ENCODE data around the gene ZNF664.

Gene ZNF664

GRCh38 chr12:123972457-123973401 lies at the start of gene ZNF664, which contains the start of gene CCDC92:
Gene ZNF664 (plus strand): TSS chr12:123973215. CDS start chr12:124012145, 38,930 bp downstream.
Gene CCDC92 (minus strand): TSS chr12:123972831. CDS start chr12:123944305, 28,526 bp downstream.
- DNase-seq (ENCODE audit: low spot score), result peak; percentile 100

- no peak for DNase-seq (ENCODE audit: low spot score)
Observed at GRCh38 chr12:123923927-123924326, 49.1 kb upstream of the ZNF664 start.

DNA sequence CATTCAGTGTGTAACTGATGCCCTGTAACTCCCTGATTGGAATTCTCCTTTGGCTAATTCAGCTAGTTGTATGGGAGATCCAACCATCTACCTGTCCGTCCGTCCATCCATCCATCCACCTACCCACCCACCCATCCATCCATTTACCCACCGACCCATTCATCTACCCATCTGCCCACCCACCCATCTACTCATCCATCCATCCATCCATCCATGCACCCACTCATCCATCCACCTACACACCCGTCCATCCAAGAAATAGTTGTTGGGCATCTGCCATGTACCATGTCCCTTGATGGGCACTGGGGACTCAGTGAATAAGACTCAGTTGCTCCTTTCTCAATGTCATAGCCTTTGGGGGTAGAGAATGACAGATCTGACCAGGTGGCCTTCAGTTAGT lies 48.5 kb upstream of the ZNF664 start:
- no peak for DNase-seq (ENCODE audit: low spot score)

- DNase-seq (ENCODE audit: low spot score), result no peak
Observed at GRCh38 chr12:123928274-123928865, 44.6 kb upstream of the ZNF664 start.

DNA sequence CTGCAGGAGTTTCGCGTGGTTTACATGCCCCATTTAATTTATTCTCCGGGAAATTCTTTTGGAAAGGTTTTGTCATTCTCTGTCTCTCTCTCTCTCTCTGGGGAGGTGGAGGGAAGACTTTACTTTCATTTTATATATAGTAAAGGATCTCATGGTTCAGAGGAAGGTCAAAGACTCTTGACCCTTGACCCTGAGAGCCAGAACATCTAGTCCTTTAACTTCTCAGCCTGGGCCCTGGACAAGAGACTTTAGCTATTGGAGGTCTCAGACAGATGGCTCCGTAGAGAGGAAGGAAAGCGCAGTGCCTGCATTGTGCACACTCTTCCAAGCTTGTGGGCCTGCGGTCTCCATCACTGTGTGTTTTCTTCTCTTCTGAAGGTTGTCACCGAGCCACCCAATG lies 44.1 kb upstream of the ZNF664 start:
- DNase-seq (ENCODE audit: low spot score), result no peak

GRCh38 chr12:123929946-123930583 lies 43.0 kb upstream of the ZNF664 start:
- no peak for DNase-seq (ENCODE audit: low spot score)

- no peak for DNase-seq (ENCODE audit: low spot score)
Observed at GRCh38 chr12:123931686-123932321, 41.2 kb upstream of the ZNF664 start.

- no peak for DNase-seq (ENCODE audit: low spot score)
Observed at GRCh38 chr12:123933214-123933613, 39.8 kb upstream of the ZNF664 start.

DNA sequence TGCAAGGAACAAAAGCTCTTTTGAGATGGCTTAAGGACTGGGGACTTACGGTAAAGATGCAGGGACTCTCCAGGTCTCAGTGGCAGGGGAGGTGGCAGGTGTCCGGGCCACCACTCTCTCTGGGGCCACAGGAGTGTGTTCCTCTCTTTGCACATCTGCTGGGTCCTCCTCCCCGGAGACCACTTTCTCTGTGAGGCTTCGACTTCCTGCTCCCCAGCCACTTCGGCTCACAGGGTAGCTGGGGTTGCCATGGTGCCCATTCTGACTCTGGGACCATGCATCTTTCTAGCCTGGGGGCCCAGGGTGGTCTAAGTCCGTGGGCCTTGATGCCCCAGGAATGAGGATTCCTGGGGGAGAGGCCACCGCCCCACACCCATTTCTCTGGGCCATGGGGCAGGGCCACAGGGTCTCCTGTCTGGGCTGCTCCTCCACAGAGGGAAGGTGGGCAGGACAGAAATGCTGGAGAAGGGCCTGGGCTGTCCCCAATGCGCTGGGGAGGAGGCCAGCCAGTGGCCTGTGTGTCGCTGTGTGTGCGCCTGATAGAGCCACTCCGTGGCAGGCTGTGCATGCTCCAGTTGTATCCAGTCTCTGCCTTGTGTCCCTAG lies 38.9 kb upstream of the ZNF664 start:
- DNase-seq (ENCODE audit: low spot score), result no peak

DNA sequence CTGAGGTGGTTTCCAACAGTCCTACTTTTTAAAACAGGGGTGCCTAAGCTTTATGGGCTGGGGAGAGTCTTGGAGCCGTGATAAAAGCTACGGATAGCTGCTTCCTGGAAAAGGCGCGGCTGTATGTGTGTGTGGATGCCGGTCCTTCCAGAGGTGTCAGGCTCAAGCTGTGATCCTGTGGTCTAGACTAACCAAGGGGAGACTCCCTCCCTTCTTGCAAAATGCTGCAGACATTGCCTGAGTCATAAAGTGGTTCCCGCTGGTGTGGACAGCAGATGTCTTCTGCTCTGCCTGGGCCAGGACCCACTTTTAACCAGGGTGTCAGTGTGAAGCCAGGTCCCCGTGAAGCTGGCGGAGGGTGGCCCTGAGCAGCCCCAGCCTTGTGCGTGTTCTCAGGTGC lies 38.2 kb upstream of the ZNF664 start:
- peak; percentile 65 for DNase-seq (ENCODE audit: low spot score)

DNA sequence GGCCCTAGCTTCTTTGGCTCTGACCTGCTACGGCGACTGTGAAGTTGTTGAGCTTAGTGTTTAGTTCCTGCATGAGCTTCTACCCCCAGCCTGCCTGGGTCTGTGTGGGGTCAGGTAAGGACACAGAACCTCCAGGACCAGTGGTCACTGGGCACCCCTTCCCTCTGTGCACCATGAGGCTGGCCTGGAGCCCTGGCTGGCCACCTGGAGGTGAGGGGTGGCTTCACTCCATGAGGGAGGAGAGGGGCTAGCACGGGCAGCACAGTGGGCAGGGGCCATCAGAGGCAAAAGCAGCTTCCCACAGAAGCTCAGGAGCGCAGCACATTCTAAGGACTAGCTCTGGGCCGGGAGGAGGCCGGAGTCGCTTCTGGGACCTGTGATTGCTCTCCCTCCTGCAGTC lies 37.1 kb upstream of the ZNF664 start:
- no peak for DNase-seq (ENCODE audit: low spot score)

GRCh38 chr12:123936471-123936870 lies 36.5 kb upstream of the ZNF664 start:
- DNase-seq (ENCODE audit: low spot score), result no peak

GRCh38 chr12:123936956-123937706 lies 35.9 kb upstream of the ZNF664 start:
- no peak for DNase-seq (ENCODE audit: low spot score)

DNA sequence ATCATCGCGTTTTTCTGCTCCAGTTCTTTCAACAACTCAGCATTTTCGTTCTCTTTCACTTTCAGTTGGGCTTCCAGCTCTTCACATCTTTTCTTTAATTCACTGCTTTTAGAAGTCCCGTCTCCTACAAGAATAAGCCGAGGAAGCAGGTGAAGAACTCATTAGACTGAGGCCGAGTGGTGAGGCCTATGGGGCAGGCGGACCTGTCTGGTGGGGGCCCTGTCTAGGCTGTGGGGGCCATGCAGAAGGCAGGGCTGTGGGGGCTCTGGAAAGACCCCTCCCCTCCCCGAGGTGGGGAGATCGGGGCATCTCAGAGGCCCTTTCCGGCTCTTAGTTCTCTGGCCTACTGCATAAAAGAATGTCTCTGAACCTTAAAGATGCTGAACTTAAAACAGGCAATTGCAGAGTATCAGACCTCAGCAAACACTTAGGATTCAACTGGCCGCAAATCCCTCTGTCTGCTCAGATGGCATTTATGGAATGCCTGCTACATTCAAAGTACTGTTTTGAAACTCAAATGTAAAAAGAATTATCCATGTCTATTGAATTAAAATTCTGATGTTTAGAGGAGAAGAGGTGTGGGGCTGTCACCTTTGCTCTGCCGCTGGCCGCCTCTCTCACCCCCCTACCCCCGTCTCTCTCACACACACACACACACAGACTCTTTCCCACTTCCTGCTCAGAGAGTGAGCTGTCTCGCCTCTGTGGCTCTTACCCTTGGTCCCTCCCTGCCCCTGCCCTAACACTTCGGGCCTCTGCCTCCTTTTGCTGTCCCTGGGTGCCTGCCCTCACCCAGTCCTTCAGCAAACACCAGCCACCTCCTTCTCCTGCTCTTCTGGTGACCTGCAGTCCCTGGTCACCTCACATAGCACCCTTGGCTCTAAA lies 35.1 kb upstream of the ZNF664 start:
- DNase-seq (ENCODE audit: low spot score), result no peak

DNA sequence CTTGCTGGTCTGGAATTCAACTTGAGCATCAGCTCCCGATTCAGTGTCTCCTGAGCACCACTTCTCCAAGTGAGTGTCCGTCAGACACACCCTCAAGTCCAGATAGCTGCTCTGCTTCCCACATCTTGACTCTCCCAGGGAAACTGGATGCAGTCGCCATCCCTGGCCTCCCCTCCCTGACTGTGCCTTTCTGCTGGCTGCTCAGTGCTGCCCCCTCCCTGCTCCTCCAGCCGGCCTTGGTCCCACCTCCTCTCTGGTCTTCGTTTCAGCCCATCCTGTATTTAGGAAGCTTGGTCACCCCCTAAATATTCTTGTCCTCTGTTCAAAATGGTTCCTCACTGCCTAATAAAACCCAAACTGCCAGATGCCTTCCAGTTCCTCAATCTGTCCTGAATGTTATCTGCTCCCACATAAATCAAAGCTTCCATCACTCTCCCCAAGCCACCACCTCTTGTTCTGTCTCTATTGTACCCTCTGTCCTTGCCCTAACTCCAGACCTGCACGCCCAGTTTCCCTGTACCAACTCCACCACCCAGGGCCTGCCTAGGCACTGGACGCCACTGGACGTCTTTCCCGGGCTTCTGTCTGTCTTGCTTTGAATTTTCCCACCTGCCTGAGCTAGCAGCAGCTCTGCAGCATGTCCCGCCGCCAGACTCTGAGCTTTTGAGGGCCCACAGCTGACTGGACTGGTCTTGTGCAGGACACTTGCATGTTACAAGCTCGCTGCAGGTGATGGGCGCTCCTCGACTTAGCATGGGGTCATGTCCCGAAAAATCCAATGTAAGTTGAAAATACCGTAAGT lies 34.1 kb upstream of the ZNF664 start:
- DNase-seq (ENCODE audit: low spot score), result no peak

DNA sequence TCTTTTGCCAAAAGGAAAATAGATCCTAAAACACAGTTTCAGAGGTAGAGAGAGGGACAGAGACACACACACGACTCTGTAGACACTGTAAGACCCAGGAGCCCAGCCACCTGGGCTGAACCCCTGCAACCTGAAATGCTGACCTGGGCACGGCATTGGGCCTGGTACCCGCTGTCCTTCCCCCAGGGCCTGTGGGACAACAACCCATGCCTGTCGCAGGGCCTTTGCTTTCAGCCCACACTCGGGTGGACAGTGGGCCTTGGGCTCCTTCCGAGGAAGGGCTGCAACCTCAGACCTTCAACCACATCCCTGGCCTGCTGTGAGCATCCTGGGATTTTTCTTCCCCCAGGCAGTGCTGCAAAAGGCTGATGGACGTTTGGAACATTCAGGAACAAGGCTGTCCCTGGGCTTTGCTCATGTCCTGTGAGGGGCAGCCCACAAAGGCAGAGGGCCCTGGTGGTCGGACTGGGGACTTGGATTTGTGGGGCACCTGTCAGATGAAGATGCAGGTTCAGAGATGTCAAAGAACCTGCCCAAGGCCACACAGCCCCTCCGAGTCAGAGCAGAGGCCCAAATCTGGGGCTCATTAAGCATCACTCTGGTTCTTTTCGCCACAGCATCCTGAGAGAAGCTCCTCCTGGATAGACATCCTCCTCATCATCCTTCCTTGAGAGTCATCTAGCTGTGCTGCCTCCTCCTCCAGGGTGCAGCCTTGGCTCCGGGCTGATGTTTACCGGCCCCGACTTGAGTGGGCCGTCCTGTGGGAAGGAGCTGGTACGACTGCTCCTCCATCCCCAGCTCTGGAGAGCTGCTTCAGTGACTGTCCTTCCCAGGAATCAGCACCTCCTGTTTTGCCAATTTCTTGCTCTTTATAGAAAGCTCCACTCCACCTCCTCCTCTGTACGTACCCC lies 33.0 kb upstream of the ZNF664 start:
- DNase-seq (ENCODE audit: low spot score), result no peak

GRCh38 chr12:123940627-123940966 lies 32.4 kb upstream of the ZNF664 start:
- DNase-seq (ENCODE audit: low spot score), result no peak

GRCh38 chr12:123941000-123941399 lies 32.0 kb upstream of the ZNF664 start:
- no peak for DNase-seq (ENCODE audit: low spot score)

All from GM03348 (cell line).